Jurkat, Clone E6-1 (cell line): ENCODE data around the gene TRIM44.
A peak's percentile ranks its signal among the peaks of the same experiment; 100 is the strongest.
"Not testable (repeated sequence)": the region's sequence is repeated elsewhere in the genome, so short reads cannot be mapped to it uniquely, and the experiment has no call there.

Experiments used
- DNase-seq: peaks from one replicate; pipeline ENCODE4 v3.0.0-alpha.2; 2011; ENCODE audit warnings: low read depth, low spot score
- H3K4me3 ChIP-seq: 2 replicates; pipeline ENCODE4 v1.5.1; 2011; ENCODE audit warnings: mild to moderate bottlenecking, low read length, control low read depth, moderate library complexity

Gene TRIM44

GRCh38 chr11:35663408-35663702 lies 780 bp downstream of the TRIM44 start:
- DNase-seq = no peak

GRCh38 chr11:35664977-35665441 lies 2.4 kb downstream of the TRIM44 start:
- H3K4me3 ChIP-seq = no peak overlapping the region
- DNase-seq = no peak

More at GRCh38 chr11:35663408-35663702, 780 bp downstream of the TRIM44 start:
- H3K4me3 ChIP-seq = peak overlapping the region; percentile 55

GRCh38 chr11:35667257-35667656 lies 4.7 kb downstream of the TRIM44 start:
- no peak overlapping the region for H3K4me3 ChIP-seq
- no peak for DNase-seq

DNA sequence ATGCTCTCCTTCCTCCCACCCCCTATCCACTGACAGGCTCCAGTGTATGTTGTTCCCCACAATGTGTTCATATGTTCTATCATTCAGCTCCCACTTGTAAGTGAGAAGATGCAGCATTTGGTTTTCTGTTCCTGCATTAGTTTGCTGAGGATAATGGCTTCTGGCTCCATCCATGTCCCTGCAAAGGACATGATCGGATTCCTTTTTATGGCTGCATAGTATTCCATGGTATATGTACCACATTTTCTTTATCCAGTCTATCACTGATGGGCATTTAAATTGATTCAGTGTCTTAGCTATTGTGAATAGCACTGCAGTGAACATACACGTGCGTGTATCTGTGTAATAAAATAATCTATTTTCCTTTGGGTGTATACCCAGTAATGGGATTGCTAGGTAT lies 5.8 kb downstream of the TRIM44 start:
- not testable (repeated sequence) for DNase-seq, H3K4me3 ChIP-seq

- no peak for DNase-seq
- H3K4me3 ChIP-seq = no peak overlapping the region
Observed at GRCh38 chr11:35671396-35672127, 9.0 kb downstream of the TRIM44 start.

- H3K4me3 ChIP-seq = no peak overlapping the region
- DNase-seq = no peak
Observed at GRCh38 chr11:35672608-35673007, 10.0 kb downstream of the TRIM44 start.

GRCh38 chr11:35675901-35676610 lies 13.5 kb downstream of the TRIM44 start:
- no peak overlapping the region for H3K4me3 ChIP-seq
- no peak for DNase-seq

DNA sequence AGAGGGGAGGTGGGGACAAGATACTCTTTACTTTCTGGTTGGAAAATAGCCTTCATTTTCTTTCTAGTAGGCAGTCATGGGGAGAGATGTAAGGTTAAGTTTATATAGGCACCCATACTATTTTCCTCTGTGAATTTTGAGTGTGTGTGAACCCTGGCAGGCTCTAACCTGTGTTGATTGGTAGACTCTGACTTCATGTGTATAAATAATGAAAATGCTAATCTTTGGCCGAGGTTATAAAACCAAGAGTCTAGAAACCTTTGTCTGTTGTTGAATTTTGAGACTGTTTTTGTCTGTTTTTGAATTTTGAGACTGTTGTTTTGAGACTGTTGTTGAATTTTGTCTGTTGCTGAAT lies 14.0 kb downstream of the TRIM44 start:
- no peak for DNase-seq
- H3K4me3 ChIP-seq = no peak overlapping the region

- H3K4me3 ChIP-seq = no peak overlapping the region
- no peak for DNase-seq
Observed at GRCh38 chr11:35677904-35678303, 15.3 kb downstream of the TRIM44 start.

DNA sequence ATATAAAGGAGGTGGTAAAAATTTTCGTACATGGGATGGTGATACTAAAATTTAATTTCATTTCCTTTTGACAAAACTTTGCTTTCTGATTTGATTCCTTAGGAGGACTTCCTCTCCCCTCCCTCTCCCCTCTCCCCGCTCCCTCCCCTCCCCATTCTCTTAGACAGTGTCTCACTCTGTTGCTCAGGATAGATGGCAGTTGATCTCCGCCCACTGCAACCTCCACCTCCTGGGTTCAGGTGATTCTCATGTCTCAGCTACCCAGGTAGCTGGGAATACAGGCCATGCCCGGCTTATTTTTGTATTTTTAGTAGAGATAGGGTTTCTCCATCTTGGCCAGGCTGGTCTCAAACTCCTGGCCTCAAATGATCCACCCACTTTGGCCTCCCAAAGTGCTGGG lies 15.9 kb downstream of the TRIM44 start:
- DNase-seq = no peak
- no peak overlapping the region for H3K4me3 ChIP-seq

- no peak for DNase-seq
- no peak overlapping the region for H3K4me3 ChIP-seq
Observed at GRCh38 chr11:35678975-35679374, 16.4 kb downstream of the TRIM44 start.

DNA sequence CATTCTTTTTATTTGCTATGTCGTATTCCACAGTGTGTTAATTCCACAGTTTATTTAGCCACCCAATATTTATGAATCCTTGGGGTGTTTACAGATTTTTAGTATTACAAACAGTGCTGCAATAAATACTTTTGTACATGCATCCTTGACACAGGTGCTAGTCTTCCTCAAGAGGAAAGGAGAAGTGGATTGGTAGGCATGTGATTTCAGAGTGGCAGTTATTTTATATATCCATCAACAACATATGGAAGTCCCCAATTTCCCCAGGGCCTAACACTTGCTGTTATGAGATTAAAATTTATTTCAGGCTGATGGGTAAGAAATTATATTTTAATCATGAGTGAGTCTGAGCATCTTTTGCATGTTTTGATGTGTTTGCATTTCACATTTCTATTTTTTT lies 17.9 kb downstream of the TRIM44 start:
- no peak overlapping the region for H3K4me3 ChIP-seq
- no peak for DNase-seq

DNA sequence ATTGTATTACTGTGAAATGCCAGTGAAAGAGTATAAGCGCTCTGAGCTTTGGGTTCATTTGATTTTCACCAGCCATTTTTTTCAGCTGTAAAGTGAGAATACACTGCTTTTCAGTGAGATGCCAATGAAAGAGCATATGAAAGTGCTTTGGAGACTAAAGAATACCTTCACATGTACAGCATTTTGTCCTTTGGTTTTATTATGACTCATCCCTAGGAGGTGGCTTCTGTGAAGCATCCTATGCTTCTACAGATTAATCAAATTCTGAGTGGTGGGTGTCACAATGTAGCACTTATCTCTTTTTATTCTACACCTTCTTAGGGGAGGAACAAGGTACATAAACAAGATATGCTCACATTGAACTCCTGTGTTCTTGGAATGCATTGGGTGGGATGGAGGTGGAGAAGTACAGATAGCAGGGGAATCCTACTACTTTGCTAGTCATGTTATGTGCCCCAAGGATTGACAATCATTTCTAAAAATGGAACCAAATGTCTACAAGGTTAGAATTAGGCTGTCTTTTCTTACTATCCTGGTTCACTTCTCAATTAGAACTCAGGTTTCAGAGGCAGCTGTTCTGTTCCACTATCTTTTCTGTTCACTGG lies 18.7 kb downstream of the TRIM44 start:
- no peak for DNase-seq
- H3K4me3 ChIP-seq = no peak overlapping the region

DNA sequence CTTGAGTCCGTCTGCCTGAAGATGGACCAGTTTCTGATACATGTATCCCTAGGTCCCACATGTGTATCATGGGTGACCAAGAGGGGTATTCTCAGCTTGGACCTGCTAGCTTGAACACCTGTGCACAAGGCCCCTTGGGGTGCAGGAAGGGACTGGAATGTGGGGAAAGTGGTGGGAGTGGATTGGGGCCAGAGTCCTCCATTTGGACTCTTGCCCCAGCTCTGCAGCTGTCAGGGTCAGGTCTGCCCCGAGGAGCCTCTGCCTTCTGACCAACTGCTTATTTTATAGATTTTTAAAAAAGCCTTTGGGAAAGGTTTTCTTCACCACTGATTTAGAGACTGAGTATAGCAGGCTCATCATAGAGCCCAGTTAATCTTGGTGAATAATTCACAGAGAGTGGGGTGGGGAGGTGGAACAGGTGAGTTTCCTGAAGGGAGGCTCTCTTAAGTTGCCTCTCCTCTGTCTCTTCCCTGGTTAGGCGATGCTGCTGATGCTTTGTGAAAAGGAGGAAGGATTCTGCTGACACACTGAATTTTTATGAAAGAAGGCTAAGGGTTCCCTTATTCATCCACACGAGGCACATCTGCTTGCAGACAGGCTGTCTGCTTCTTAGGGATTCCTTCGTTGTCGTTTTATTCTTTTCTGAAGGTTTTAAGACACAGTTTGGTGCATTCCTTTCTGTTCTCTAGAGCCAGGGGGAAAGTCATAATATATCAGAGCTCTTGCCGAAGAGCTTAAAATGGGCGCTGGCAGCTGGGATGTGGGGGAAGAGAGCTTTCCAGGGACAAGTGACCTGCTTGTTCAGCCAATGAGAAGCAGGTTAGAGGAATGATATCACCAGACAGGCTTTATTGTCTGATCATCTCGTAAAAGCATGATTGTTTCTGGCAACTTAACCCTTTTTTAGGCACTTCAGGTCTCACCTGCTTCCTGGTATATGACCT lies 19.9 kb downstream of the TRIM44 start:
- no peak overlapping the region for H3K4me3 ChIP-seq
- DNase-seq = no peak

DNA sequence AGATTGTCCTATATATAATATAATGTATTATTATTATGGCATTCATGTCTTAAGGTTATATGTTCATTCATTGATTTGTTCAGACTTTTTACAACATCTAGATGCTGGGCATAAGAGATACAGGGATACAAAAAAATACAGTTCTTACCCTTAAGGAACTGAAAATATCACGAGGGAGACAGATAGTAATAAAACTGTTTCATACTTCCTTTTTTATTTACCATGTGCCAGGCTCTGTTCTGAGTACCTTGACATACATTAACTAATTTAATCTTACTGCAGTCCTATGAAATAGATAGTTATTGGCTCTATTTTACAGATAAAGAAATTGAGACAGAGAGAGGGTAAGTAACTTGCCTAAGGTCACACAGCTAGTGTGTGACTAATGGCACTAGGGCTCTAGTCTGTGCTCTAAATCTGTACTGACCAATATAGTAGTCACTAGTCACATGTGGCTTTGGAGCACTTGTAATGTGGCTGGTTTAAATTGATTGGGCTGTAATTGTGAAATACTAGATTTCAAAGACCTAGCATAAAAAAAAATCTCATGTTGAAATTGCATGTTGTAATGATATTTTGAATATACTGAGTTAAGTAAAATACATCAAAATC lies 21.3 kb downstream of the TRIM44 start:
- no peak for DNase-seq

DNA sequence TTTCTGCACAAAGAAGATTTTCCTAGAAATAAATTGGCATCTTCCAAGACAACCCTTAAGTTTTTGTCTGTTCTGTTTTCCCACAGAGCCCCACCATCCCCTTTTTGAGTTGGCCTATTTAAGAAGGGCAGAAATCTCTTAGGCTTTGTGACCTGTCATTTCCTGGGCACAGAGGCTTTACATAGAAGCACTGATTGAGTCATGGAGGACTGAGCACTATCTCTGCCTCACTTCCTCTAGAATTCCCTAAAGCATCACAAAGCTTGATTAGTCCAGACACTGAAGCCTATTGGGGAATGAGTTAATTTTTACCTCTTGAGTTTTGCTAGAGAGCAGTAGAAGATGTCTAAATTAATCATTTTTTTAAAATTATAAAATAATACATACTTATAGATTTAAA lies 25.4 kb downstream of the TRIM44 start:
- no peak for DNase-seq

More for the DNA sequence above, 21.3 kb downstream of the TRIM44 start:
- no peak overlapping the region for H3K4me3 ChIP-seq

DNA sequence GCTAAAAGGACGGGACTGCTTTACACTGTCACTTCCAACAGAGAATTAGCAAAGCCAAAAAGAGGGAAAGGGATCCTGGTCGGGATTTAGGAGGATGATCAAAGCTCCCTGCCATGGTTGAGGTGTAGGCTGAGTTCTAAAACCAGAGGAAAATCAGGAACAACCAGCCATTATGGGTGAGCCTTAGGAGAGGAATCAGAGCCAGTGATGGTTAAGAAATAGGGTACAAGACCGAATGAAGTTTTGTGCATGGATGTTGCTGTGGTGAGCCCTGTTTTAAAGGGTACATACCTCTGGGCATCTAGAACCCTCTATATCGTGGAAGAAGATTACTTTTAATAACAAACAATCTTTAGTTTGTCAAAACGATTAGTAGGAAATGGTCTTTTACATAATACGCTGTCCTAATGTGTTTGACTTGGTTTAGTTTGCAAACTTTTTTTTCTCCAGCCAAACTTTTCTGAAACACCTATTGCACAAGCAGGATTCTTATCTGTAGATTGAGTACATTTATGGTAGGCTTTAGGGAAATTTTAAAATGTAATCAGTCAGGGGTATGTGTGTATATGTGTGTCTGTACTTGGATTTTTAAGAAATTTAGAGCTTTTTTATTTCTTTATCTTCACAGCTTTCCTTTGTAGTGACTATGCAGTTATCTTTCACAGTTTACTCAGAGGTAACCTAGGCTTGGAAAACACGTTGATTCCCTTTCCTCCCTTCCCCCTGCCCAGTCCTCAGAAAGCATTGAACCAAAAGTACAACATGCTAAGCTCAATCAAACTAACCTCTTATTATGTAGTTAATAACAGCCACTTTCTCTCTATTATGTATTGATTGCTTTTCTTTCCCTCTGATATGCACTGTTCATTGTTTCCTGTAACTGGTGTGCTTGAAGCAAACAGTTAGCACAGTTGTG lies 26.8 kb downstream of the TRIM44 start:
- no peak for DNase-seq
- no peak overlapping the region for H3K4me3 ChIP-seq

More for the DNA sequence above, 25.4 kb downstream of the TRIM44 start:
- no peak overlapping the region for H3K4me3 ChIP-seq

DNA sequence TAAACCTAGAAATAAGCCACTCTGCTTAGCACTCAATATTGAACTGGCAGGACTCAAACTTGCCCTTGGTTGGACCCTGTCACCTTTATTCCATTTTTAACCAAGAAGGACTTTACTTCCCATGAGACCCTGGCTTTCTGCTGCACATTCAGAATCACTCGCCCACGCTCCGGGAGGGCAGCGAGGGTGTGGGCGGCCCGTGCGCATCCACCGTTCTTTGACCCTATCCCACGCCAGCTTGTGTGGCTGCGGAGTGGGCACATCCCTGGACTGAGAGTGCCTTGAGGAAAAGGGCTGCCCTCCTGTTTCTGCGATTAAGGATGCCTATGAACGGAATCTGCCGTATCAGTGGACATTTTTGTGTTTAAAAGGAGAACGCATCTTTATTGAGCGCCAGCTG lies 39.6 kb downstream of the TRIM44 start:
- H3K4me3 ChIP-seq = no peak overlapping the region
- no peak for DNase-seq
